Measurements from ENCODE around the gene TFPI2. TPM values are rescaled to one million over a fixed set of nuclear protein-coding genes. Genes with fewer than 3 reads are reported as not detected.

Gene TFPI2, protein sequence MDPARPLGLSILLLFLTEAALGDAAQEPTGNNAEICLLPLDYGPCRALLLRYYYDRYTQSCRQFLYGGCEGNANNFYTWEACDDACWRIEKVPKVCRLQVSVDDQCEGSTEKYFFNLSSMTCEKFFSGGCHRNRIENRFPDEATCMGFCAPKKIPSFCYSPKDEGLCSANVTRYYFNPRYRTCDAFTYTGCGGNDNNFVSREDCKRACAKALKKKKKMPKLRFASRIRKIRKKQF
- 200 to 249 TPM (median 224 TPM) in 5 replicates for total RNA-seq (2022; extraction: Qiagen RNA extraction; ENCODE audit: low read depth)

DNA sequence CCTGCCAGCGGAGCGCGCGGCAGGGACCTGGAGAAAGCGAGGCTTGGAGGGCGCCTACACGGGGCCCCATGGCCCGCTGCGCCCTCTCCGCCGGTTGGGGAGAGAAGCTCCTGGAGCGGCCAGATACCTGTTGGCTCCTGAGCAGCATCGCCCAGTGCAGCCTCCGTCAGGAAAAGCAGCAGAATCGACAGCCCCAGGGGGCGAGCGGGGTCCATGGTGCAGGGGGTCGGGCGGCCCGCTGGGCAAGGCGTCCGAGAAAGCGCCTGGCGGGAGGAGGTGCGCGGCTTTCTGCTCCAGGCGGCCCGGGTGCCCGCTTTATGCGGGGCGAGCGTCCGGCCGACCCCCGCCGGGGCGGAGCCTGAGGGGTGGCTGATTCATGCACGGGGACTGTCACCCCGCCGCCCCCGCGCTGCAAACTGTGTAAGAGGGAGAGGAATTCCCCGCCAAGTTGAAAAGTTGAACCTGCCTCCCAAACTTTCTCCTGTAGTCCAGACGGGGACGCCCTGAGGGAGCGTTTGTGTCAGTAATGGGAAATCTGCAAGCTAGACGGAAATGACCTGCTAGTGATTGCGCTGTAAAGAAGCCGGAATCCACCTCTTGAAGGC is at the start of gene TFPI2:
Gene TFPI2, minus strand, starts transcription at position 290 of the 605 bp plus-strand sequence. Its CDS starts 75 bp downstream, at position 215.

DNA sequence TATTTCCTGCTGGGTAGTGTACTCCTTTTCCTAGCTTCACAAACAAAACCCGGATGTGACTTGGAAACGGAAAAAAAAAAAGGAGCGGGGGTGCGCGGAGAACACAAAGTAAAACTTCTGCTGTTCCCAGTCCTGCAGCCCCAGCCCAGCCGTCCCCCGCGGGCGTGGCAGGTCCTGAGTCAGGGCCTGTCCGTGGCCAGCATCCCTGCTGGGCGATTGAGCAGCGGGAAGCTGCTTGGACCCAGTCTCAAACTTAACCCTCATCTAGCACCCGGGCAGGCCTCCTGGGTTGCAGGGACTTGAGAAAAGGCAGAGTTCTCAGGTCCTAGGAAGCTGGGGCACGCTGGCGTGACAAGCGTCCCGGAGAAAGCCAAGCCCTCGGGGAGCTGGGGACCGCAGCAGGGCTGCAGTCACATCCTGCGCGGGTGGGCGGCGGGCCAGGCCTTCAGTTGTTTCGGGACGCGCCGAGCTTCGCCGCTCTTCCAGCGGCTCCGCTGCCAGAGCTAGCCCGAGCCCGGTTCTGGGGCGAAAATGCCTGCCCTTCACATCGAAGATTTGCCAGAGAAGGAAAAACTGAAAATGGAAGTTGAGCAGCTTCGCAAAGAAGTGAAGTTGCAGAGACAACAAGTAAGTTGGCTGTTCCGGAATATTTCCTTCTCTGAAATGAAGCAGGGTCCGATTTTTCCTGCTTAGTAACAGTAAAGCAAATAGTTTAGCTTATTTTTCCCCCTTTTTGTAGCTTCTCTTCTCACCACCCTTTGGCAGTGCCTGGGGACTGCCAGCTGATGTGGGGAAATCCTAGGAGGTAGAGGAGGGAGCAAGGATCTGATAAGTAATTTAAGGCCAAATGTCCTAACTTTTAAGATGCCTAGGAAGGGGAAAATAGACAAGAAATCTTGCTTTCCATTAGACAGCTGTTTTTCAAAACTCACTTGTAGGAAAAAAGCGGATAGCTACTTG is 31.3 kb upstream of the TFPI2 start, which contains the start of gene GNG11:
Gene GNG11, plus strand, starts transcription at position 129 of the 960 bp plus-strand sequence. Its CDS starts 403 bp downstream, at position 532.

DNA sequence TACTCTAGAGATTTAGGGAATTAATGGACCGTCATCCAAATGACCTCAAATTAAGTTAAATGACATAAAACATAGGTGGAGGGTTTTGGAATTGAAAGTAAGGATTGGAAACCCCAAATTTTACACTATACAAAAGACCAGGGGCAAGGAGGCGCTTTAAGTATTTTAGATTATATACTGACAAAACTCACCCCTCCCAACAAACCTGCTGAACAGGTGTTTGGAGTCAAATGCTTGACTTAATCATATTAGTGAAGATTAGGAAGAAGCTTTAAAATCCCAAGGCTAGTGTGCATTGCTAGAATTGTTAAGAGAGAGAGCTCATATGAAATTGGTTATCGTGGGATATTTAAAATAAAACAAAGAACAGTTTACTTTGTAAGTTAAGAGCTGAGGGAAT is 15.7 kb upstream of the TFPI2 start, which contains the start of gene GNGT1:
Gene GNGT1, plus strand, starts transcription at position 301 of the 400 bp plus-strand sequence. CDS start 180 bp downstream, outside the sequence.

Other genes with a start within 250 kb of the TFPI2 start
- gene GNGT1, start 15.8 kb upstream of the TFPI2 start, total RNA-seq (2022; extraction: Qiagen RNA extraction; ENCODE audit: low read depth): not detected in 5 replicates
- 24.2 to 39.8 TPM (median 33.9 TPM) in 5 replicates for gene GNG11, start 31.0 kb upstream of the TFPI2 start, total RNA-seq (2022; extraction: Qiagen RNA extraction; ENCODE audit: low read depth)
- 19.4 to 30.3 TPM (median 24.2 TPM) in 5 replicates for gene BET1, start 113.6 kb upstream of the TFPI2 start, total RNA-seq (2022; extraction: Qiagen RNA extraction; ENCODE audit: low read depth)

Data from A549 treated with ZK216348 at 1 μM for 4 hours (cell line).